COLO829 (cell line): ENCODE measurements around the gene MPPED1.

Source experiments
- DNase-seq: peaks from one replicate; pipeline ENCODE4 v3.0.0; 2012; ENCODE audit warnings: low spot score

Gene MPPED1

DNA sequence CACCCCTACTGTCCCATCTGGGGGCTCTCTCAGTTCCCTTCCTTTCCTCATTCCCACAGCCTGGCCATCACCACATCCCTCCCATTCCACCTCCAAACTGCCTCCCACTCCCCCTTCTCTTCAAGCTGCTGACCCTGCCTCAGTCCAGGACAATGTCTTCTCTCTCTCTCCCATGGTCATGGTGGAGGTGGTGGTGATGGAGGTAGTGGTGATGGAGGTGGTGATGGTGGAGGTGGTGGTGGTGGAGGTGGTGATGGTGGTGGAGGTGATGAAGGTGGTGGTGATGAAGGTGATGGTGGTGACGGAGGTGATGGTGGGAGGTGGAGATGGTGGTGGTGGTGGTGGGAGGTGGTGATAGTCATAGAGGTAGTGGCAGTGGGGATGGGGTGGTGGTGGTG, 87.0 kb downstream of the MPPED1 start:
- DNase-seq, result no peak

GRCh38 chr22:43500792-43501785, 89.3 kb downstream of the MPPED1 start:
- DNase-seq, result no peak

DNA sequence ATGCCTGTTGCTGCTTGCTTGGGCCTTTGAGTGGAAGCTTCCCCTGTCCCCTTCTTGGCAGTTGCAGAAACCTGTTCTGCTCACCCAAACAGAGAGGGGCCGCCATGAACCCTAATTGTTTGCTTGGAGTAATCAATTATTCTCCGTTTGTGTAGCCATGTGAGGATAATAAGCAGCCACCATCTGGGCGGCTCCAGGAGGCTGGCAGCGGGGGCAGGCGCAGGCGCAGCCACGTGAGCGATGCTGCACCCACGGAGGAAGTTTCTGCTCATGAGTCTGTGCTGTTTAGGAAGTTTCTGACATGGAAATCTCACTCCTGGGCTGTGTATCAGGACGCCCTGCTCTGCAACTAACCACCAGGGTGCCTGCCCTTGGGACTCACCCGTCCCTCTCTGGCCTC, 90.1 kb downstream of the MPPED1 start:
- no peak for DNase-seq

DNA sequence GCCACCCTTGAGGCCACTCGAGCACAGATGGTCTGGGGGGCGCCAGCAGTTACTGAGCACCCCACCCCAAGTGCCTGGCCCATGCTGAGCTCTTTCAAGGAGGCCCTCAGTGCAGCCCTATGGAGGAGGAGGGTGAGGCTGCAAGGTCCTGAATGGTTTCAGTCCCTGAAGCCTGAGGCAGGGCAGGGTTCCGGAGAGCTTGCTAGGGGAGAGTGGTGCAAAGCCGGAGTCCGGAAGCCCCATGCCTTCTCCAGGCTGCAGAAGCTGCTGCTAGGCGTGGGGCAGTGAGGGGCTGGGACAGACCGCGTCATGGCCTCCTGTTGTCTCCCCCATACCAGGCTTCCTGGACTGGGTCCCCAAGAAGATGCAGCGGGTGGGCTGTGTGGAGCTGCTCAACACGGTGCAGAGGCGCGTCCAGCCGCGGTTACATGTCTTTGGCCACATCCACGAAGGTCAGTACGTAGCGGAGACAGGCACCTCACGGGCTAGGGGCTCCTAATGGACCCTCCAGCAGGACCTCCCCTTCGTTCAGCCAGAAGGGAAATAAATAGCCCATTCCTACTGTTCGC, 90.6 kb downstream of the MPPED1 start:
- DNase-seq, result no peak

- DNase-seq, result no peak
Measured at GRCh38 chr22:43504068-43504467, 92.3 kb downstream of the MPPED1 start.

DNA sequence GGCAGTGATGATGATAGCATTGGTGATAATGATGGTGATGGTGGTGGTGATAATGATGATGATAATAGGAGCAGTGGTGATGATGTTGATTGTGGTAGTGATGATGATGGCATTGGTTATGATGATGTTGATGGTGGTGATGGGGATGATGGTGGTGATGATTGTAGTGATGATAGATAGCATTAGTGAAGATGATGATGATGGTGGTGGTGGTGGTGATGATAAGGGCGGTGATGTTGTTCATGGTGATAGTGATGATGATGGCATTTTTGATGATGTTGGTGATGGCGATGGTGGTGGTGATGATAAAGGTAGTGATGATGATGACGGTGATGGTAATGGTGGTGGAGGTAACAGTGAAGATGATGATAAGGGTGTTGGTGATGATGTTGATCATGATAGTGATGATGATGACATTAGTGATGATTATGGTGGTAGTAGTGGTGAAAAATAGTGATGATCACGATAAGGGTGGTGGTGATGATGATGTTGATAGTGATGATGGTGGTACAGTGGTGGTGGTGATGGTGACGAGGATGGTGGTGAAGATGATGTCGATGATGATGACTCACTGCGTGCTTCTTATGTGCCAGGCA, 93.0 kb downstream of the MPPED1 start:
- DNase-seq, result no peak

GRCh38 chr22:43505423-43505822, 93.6 kb downstream of the MPPED1 start:
- no peak for DNase-seq

DNA sequence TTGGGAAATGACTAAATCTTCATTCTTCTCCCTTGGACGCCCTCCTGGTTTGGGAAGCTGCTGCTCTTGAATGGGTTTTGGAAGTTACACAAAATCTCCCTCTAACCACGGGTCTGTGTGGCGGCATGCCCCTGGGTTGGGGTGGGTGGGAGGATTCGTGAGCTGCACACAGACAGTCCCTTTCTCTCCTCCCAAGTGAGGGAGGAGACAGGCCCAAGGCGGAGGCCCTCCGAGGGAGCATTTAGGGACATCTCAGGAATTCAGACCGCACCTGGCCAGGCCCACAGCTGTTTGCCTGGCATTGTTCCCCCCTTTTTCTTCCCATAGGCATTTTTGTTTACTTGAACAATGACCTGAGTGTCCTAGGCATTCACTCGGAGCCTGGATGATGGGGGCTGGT, 94.1 kb downstream of the MPPED1 start:
- DNase-seq, result no peak

GRCh38 chr22:43506487-43506886, 94.7 kb downstream of the MPPED1 start:
- no peak for DNase-seq

DNA sequence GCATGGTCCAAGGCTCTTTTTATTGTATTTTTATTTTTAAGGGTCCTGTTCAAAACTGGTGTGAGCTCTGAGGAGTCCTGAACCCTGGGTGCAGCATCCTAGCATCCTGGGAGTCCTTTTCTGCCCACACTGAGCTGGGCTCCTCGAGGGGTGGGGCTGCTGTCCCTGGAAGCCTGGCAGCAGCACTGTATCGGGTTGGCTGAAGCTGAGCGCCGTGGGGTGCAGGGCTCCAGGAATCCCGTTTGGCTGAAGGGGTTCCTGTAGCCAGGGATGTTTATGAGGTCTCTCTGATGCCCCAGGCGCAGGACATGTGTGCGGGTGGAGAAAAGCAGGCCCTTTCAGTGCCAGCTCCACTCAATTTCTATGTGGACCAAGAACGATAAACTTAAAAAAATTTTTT, 95.4 kb downstream of the MPPED1 start:
- DNase-seq, result no peak

GRCh38 chr22:43508489-43508888, 96.7 kb downstream of the MPPED1 start:
- no peak for DNase-seq

- DNase-seq, result no peak
Measured at GRCh38 chr22:43509337-43509736, 97.5 kb downstream of the MPPED1 start.

GRCh38 chr22:43510281-43511070, 98.7 kb downstream of the MPPED1 start:
- no peak for DNase-seq

- DNase-seq, result no peak
Measured at GRCh38 chr22:43511276-43511910, 99.6 kb downstream of the MPPED1 start.

- no peak for DNase-seq
Measured at GRCh38 chr22:43512279-43512678, 100.5 kb downstream of the MPPED1 start.

GRCh38 chr22:43514476-43515157, 102.8 kb downstream of the MPPED1 start:
- DNase-seq, result no peak

GRCh38 chr22:43515411-43515810, 103.6 kb downstream of the MPPED1 start:
- no peak for DNase-seq

GRCh38 chr22:43515902-43516301, 104.1 kb downstream of the MPPED1 start:
- DNase-seq, result no peak

DNA sequence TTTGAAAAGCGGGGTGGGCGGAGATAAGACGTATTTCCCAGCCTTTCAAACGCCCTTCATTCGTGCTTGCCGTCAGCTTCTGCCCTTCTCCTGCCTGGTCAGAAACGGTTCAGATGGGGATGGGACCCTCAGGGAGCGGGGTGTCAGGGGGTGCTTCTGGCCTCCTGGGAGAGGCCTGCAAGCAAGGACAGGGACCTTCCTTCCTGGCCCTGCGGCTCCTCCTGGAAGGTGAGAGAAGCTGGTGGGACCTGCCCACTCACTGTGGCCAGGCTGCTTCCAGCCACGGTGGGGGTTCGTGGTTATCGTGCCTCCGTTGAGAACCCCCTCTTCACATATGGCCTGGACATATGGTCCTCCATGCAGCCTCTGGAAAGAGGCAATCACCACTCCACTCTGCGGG, 104.6 kb downstream of the MPPED1 start:
- DNase-seq, result no peak

GRCh38 chr22:43516996-43517635, 105.3 kb downstream of the MPPED1 start:
- no peak for DNase-seq

- DNase-seq, result no peak
Measured at GRCh38 chr22:43520632-43521039, 108.8 kb downstream of the MPPED1 start.
